NCI-H510A treated with DMSO at 0.1 percent for 48 hours (cell line): ENCODE results near the gene FAM170B.

Experiments used
- DNase-seq: peaks from one replicate; lab custom pipeline; 2025; lab: John Stamatoyannopoulos, UW

FAM170B gene

GRCh38 chr10:49106451-49106850, 27.4 kb downstream of the FAM170B start:
- DNase-seq, result no peak

- no peak for DNase-seq
Observed at GRCh38 chr10:49105076-49105475, 28.7 kb downstream of the FAM170B start.

- DNase-seq, result no peak
Observed at GRCh38 chr10:49104323-49104722, 29.5 kb downstream of the FAM170B start.

GRCh38 chr10:49103761-49104160, 30.1 kb downstream of the FAM170B start:
- DNase-seq, result no peak

- no peak for DNase-seq
Observed at GRCh38 chr10:49099046-49099445, 34.8 kb downstream of the FAM170B start.

GRCh38 chr10:49096890-49097445, 36.9 kb downstream of the FAM170B start:
- no peak for DNase-seq

- no peak for DNase-seq
Observed at GRCh38 chr10:49094646-49095045, 39.2 kb downstream of the FAM170B start.

GRCh38 chr10:49093922-49094321, 39.9 kb downstream of the FAM170B start:
- DNase-seq, result no peak

- no peak for DNase-seq
Observed at GRCh38 chr10:49092477-49092876, 41.3 kb downstream of the FAM170B start.

- no peak for DNase-seq
Observed at GRCh38 chr10:49091450-49092210, 42.2 kb downstream of the FAM170B start.

- no peak for DNase-seq
Observed at GRCh38 chr10:49090696-49091380, 43.0 kb downstream of the FAM170B start.

GRCh38 chr10:49090189-49090575, 43.6 kb downstream of the FAM170B start:
- no peak for DNase-seq

GRCh38 chr10:49089557-49090188, 44.1 kb downstream of the FAM170B start:
- no peak for DNase-seq

GRCh38 chr10:49089152-49089551, 44.7 kb downstream of the FAM170B start:
- no peak for DNase-seq

- DNase-seq, result no peak
Observed at GRCh38 chr10:49086889-49087288, 46.9 kb downstream of the FAM170B start.

- no peak for DNase-seq
Observed at GRCh38 chr10:49083261-49083660, 50.6 kb downstream of the FAM170B start.

- DNase-seq, result no peak
Observed at GRCh38 chr10:49082766-49083165, 51.1 kb downstream of the FAM170B start.

GRCh38 chr10:49081547-49082275, 52.1 kb downstream of the FAM170B start:
- DNase-seq, result no peak
